NCI-H1694 (cell line): ENCODE results near the gene LRPAP1.
"Not testable (repeated sequence)": the region's sequence is repeated elsewhere in the genome, so short reads cannot be mapped to it uniquely, and the experiment has no call there.

ENCODE experiments used
- DNase-seq: peaks from one replicate; lab custom pipeline; 2025; lab: John Stamatoyannopoulos, UW

Gene LRPAP1

GRCh38 chr4:3562127-3562526 is 29.9 kb upstream of the LRPAP1 start:
- not testable (repeated sequence) for DNase-seq

DNA sequence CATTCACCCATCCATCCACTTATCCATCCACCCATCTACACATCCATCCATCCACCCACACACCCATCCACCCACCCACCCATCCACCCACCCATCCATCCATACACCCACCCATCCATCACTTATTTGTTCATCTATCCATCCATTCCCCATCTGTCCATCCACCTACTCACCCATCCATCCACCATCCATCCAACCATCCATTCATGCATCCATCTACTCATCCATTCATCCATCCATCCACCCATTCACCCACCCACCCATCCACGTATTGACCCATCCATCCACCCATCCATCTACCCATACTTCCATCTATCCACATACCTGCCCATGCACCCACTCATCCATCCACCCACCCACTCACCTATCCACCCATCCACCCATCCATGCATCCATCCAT is 28.2 kb upstream of the LRPAP1 start:
- DNase-seq, result not testable (repeated sequence)

- DNase-seq, result not testable (repeated sequence)
Observed at GRCh38 chr4:3559381-3560290, 27.4 kb upstream of the LRPAP1 start.

- not testable (repeated sequence) for DNase-seq
Observed at GRCh38 chr4:3558514-3558836, 26.3 kb upstream of the LRPAP1 start.

GRCh38 chr4:3557676-3558513 is 25.7 kb upstream of the LRPAP1 start:
- not testable (repeated sequence) for DNase-seq

DNA sequence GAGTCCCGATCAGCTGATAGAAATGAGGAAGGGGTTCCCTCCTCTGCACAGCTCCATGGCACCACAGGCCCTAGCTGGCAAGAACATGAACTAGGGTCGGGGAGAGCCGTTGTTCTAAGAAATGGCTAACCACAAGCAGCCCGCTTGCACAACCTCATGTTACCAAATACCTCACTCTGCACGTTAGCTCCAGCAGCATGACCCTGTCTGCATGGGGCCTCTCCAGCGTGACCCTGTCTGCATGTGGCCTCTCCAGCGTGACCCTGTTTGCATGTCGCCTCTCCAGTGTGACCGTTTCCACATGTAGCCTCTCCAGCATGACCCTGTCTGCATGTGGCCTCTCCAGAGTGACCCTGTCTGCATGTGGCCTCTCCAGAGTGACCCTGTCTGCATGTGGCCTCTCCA is 24.9 kb upstream of the LRPAP1 start:
- DNase-seq, result not testable (repeated sequence)

DNA sequence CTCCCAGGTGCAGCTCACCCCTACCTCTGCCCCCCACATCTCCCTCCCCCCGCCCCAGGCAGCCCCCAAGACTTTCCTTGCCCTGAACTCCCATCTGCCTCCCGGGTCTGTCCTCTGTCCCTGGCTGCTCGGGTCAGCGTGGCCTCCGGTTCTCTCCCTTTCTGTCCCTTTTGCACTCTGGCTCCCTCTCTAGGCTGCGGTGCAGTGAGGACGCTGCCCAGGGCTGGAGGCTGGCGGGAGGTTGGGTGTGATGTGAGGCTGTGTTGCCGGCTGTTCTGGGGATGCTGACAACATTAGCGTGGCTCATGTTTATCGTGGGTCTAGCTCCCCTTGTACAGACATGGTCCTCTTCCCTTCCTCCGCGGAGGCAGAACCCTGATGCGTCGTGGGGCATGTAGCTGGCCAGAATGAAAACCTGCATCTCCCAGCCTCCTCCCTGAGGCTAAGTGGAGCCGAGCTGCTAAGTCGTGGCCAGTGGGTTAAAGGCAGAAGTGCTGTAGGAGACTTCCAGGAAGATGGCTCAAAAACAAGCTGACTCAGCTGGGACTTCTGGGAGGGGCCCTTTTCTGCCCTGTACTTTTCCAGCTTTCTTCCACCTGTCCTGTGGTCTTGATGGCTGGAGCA is 24.1 kb upstream of the LRPAP1 start:
- not testable (repeated sequence) for DNase-seq

GRCh38 chr4:3555459-3556070 is 23.3 kb upstream of the LRPAP1 start:
- not testable (repeated sequence) for DNase-seq

DNA sequence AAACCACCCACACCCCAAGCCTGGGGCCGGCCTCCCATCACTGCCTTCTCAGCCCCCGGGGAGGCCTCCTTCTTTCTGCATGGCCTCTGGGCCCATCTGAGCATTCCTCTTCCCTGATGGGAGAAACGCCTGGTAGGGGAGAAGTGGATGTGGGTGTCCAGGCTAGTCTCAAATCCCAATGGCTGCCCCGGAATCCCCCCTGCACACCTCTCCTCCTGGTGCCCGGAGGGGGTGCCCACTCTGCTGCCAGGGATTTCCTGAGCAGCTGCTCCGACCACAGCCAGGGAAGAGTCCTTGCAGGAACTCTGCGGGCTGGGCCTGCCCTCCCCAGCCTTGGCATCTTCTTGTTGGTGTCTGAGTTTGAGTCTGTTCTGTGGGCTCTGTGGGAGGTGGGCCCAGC is 19.1 kb upstream of the LRPAP1 start:
- not testable (repeated sequence) for DNase-seq

DNA sequence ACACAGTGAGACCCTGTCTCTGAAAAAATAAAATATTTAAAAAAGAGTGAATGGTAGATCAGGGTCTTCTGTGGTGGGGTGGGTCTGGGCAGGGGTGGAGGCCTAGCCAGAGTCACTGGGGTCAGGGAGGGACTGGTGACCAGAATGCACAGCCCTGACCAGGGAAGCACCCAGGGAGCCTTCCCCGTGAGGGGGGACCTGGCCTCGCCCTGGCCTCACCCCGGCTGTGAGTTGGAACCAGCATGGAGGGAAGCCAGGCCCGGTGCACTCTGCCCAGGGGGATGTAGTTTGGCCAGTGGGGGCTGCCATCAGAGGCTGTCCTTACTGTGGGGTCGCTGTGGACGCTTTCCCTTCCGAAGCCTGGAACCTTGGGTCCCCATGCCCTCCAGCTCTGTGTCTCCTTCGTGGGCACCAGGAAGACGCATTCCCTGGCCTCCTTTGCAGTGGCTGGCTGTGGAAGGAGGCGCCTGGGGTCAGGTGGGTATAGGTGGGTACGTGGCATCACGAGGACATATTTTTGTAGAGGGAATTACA is 18.6 kb upstream of the LRPAP1 start:
- DNase-seq, result not testable (repeated sequence)

DNA sequence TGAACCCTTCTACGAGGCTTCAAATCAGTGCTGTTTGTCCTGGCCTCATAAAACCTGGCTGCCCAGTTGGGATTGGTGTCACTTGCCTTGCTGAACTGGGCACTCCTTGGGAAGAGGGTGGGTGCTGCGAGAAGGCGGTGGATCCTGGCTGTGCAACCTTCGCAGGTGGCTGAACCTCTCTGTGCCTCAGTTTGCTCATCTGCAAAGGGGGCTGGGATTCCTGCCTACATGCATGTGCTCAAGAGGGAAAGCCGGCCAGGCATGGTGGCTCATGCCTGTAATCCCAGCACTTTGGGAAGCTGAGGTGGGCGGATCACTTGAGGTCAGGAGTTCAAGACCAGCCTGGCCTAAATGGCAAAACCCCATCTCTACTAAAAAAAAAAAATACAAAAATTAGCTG is 17.8 kb upstream of the LRPAP1 start:
- not testable (repeated sequence) for DNase-seq

DNA sequence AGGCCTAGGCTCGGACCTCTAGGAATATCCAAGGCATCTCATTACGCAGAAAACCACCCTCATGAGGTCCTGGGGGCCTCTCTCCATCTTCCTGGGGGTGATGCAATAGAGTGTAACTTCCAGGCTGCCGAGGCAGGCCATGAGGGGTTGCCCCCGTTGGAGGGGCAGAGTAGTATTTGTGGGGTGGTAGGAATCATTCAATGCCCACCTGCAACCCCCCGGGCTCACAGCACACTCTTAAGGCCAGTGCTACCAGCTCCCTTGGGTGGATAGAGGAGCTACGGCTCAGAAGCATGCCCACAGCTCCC is 17.4 kb upstream of the LRPAP1 start:
- not testable (repeated sequence) for DNase-seq

DNA sequence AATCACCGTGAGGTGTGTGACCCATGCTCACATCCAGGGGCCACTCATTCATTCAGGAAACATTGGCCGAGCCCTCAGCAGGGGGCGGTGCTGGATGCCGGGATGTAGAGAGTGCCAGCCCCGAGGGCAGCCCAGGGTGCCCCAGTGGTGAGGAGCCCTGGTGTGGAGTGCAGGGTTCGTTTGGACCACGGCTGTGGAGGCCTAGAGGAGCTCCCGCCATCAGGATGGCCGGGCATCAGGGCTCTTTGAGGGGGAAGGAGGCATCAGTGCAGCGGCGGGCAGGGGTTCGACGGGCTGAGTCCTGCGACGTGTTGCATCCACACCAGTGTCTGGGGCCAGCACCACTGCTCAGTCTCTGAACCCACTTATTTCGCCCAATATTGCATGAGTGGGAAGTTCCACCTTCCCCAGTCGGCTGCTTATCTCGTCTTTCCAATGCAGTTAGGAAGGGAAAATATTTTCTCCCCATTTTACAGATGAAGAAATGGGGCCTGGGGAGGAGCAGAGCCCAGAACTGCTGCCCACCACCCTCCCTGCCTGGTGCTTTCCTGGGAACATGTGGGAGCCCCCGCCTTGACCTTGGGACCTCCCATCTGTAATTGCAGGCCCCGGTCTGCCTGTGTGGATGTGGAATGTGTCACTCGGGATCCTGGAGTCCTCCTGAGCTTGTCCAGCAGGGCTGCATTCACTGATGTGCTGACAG is 16.9 kb upstream of the LRPAP1 start:
- DNase-seq, result not testable (repeated sequence)

DNA sequence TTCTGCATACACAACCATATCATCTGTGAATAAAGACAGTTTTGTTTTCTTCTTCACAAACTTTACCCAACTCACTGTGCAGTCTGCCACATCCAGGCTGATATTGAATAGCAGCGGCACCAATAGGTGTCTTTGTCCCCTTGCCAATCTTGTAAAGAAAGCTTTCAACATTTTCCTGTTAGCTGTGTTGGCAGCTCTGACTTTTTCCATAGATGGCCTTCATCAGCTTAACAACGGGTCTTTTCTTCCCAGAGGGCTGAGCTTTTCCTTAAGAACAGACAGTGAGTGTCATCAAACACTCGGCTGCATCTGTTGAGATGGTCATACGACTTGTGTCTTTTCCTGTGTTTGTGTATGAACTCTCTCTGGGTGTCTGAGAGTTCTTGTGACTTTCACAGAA is 14.5 kb upstream of the LRPAP1 start:
- not testable (repeated sequence) for DNase-seq

DNA sequence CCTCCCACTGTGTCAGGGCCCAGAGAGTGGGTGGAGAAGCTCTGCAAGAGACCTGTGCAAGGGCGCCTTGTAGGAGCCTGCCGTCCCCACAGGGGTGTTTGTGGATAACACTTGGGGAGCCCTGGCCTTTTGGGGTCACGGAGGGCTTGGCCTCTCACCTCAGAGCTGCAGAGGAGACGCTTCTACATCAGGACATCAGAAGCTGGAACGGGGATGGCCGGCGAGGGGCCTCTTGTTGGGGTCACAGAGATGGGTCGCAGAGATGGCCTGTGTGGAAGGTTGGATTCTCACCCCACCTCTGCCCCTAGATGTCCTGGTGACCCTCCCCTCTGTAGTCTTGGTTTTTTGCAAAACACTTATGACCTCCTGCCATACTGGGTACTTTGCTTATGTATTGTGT is 13.1 kb upstream of the LRPAP1 start:
- not testable (repeated sequence) for DNase-seq

DNA sequence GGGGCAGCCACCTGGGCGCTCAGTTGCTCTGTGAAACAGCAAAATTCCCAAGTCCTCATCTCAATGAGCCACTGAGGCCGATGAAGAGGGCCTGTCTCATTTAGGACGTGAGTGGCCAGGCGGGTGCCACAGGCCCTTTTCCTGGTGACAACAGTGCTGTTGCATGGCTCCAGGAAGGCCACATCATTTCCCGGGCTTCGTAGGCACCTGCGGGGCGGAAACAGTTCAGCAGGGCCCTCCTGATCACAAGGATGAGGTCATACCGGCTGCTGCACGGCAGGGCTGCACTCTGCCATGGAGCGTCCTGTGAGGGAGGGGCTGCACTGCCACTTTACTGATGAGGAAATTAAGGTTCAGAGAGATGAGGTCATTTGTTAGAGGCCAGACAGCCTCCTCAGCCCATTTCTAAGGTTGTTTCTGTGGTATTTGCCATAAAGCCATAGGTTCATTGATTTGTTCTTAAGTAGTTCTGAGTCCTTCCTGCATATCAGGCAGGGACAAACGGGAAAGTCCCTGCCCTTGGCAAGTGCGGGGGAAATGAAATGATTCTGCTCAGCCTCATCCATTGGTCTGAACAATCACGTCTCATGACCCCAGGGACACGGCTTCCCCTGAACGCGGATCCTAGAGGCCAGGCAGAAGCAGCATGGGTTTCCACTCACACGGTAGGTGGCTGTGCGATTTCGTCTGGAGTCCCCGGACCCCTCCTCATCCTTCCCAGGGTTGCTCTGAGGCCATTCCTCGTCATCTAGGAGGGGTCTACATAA is 12.2 kb upstream of the LRPAP1 start:
- DNase-seq, result not testable (repeated sequence)

DNA sequence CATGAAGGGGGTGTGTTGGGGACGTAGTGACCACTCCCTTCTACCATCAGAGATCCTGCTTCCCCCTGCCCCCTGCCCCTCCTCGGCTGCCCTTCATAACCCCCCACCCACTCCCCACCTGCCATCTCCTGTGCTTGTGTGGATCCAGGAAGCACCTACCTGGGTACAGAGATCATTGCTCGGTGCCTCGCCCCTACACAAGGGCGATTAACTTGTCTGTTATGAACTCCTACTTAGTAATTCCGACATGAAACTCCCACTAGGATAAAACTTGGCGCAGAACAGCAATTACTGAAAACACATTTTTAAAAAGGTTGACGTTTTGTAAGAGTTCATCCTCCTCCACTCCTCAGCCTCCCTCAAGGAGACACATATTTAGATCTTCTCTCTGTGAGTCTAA is 11.2 kb upstream of the LRPAP1 start:
- not testable (repeated sequence) for DNase-seq

DNA sequence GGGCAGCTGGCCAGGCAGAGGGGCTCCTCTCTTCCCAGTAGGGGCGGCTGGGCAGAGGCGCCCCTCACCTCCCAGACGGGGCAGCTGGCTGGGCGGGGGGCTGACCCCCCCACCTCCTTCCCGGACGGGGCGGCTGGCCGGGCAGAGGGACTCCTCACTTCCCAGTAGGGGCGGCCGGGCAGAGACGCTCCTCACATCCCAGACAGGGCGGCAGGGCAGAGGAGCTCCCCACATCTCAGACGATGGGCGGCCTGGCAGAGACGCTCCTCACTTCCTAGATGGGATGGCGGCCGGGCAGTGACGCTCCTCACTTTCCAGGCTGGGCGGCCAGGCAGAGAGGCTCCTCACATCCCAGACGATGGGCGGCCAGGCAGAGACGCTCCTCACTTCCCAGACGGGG is 6.7 kb upstream of the LRPAP1 start:
- not testable (repeated sequence) for DNase-seq

DNA sequence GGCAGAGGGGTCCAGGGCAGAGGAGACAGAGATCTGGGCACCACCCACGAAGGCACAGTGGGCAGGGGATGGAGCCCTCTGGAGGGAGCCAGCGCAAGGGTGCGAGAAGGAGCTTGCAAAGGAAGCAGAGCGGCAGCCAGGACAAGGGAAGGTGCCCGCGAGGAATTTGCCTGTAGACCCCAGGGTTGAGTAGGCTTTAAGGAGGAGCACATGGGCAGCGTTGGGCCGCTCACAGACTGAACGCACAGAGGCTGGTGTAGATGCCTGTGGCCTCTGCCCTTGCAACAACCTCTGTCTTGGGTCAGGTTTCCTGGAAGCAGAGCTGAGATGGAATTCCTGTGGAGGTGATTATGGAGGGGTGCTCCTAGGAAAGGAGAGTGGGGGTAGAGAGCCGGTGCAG is 3.6 kb upstream of the LRPAP1 start:
- not testable (repeated sequence) for DNase-seq

GRCh38 chr4:3533423-3533820 is 1.2 kb upstream of the LRPAP1 start:
- DNase-seq, result no peak
